HG03520 (cell line): ENCODE measurements around the gene MOBP.
"Not testable (repeated sequence)": the region's sequence is repeated elsewhere in the genome, so short reads cannot be mapped to it uniquely, and the experiment has no call there.

Experiments used
- ATAC-seq: cut with Tn5 transposase; IDR thresholded peaks from one replicate; pipeline ENCODE4 v1.9.1; 2021; ENCODE audit warnings: mild to moderate bottlenecking, moderate library complexity; ENCODE audit not compliant: unreplicated experiment

The MOBP gene, protein sequence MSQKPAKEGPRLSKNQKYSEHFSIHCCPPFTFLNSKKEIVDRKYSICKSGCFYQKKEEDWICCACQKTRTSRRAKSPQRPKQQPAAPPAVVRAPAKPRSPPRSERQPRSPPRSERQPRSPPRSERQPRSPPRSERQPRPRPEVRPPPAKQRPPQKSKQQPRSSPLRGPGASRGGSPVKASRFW

DNA sequence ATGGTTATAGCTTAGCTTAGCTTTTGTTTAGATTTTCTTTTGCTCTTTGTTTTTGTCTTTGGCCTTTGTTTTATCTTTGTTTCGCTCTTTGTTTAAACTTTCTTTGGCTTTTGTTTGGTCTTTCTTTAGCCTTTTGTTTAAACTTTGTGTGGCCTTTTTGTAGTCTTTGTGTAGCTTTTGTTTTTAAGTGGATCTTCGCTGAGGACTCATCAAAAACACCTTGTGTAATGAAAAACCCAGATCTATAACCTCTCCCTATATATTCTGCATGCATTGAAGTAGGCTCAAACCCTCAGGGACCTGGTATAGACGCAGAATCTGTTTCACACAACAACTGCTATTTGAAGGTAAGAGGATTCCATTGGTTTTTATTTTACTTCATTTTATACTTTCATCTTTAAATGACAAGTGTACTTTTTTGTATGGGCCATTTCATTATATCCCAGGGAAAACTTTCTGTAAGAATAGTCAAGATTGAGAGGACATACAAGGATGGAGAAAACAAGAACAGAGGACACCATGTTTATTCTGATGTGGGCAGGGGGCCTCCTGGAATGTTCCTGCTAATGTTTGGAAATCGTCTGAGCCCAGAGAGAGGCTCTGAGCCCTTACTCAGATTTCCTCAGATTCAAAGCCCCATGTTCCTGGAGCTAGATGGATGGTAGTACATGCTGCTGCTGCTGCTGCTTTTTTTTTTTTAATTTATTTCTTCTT is at the start of gene MOBP:
TSS of gene MOBP (plus strand) at position 287 of the 714 bp plus-strand sequence. CDS start 34,390 bp downstream, outside the sequence.
- ATAC-seq = no peak

DNA sequence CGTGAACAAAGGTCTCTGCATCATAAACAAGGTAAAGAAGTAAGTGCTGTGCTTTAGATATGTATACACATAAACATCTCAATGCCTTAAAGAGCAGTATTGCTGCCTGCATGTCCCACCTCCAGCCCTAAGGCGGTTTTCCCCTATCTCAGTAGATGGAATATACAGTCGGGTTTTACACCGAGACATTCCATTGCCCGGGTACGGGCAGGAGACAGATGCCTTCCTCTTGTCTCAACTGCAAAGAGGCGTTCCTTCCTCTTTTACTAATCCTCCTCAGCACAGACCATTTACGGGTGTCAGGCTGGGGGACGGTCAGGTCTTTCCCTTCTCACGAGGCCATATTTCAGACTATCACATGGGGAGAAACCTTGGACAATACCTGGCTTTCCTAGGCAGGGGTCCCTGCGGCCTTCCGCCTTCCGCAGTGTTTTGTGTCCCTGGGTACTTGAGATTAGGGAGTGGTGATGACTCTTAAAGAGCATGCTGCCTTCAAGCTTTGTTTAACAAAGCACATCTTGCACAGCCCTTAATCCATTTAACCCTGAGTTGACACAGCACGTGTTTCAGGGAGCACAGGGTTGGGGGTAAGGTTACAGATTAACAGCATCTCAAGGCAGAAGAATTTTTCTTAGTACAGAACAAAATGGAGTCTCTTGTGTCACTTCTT is 48.8 kb upstream of the MOBP start:
- ATAC-seq = not testable (repeated sequence)

DNA sequence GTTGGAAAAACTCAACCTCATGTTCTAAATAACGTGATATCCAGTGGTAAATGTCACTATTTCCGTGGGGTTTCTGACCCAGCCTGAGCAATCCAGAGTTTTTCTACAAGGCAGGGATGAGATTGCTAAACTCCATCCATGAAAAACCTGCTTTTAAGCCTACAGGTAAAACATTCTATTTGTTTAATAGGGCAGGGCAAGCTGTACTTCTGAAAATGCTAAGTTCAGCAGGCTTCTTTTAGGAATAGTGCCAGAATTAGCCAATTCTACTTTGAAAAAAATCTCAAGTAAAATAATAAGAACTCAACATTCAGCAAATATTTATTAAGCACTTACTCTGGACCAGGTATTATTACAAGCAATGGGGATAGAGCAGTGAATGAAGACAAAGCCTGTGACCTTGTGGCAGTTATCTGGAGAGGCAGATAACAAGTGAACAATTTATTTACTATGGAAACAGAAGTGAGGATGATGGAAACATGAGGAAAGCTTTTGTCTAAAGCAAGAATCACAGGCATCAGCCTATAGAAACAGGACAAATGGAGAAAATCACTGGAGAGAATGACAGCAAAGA is 47.7 kb upstream of the MOBP start:
- ATAC-seq = no peak

DNA sequence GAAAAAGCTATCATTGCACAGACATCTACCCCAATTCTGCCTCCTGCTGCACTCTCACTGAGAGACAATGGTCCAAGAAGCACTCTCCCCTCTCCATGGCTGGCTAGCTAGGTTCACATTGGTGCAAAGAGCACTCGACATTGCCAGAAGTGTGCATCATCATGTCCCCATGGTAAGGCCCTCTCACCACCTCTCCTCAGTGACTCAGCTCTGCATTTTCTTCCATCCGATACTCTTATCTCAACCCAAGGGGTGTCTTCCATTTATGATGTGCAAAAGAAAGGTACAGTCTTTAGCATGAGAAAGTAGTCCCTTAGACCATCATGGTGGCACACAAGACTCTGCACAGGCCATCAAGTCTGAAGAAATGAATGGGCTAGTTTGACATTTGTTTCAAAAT is 46.9 kb upstream of the MOBP start:
- no peak for ATAC-seq

DNA sequence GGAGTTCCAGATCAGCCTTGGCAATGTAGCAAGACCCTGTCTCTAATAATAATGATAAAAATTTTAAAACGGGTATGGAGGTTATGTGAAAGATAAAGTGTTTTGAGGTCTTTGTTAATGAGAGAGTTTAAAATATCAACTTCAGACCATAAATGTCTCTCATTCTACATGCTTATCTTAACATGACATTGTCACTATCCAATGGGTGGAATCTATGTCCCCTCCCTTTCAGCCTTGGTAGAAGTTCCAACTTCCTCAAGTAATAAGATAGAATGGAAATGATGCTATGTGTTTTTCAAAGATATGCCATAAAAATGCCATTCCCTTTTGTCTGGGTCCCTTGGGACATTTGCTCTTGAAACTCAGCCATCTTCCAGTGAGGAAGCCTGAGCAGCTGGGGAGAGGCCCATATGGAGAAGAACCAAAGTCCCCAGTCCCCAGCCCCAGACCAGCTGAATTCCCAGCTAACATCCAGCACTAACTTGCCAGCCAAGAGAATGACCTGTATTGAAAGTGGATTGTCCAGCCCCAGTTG is 44.0 kb upstream of the MOBP start:
- ATAC-seq = no peak

DNA sequence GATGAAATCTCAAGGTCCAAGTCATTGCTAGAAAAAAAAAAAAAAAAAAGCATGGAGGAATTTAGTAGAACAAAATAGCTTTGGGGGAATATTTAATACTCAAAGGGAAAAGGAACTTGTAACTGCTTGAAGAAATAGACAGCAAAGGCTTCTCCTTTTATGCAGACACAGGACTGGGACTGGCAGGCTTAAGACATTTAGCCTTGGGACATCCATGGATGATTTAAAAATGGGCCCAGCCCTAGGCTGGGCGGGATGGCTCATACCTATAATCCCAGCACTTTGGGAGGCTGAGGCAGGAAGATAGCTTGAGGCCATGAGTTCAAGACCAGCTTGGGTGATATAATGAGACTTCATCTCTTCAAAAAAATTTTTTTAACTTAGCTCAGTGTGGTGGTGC is 41.2 kb upstream of the MOBP start:
- no peak for ATAC-seq

DNA sequence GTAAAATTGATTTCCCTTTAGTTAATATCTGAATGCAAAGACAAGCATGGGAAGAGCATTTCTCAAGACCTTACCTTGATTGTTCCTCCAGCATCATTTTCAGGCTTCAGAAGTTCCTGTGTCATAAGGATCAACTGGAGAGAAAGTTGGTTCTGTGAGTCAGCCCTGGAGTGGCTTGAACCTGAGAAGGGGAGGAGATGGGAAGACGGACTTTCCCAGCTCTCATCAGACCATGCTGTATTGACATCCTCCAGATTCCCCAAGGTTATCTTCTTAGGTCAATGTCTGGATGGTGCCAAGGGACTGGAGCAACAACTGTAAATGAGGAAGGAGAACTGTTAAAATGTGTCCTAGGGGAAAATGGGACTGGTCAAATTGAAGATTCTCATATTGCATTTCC is 40.0 kb upstream of the MOBP start:
- ATAC-seq = no peak

DNA sequence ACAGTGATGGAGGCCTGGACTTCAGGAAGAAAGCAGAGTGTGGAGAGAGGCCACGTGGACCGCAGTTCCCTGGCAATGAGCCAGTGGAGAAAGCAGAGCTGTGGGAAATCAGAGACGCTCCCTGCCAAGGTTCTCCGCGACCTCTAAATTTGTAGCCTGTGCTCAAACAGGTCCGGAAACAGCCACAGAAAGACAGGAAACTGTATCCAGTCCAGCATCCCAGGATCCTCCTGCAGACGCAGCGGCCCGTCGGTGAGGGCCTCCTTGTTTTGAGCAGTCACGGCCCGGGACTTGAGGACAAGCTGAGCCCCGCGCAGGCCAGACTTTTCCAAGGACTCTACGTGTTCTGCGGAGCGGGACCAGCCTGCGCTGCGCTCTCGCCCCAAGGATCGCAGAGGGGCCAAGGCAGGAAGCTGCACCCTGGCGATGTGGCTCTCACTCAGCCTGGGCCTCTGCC is 38.7 kb upstream of the MOBP start:
- no peak for ATAC-seq

DNA sequence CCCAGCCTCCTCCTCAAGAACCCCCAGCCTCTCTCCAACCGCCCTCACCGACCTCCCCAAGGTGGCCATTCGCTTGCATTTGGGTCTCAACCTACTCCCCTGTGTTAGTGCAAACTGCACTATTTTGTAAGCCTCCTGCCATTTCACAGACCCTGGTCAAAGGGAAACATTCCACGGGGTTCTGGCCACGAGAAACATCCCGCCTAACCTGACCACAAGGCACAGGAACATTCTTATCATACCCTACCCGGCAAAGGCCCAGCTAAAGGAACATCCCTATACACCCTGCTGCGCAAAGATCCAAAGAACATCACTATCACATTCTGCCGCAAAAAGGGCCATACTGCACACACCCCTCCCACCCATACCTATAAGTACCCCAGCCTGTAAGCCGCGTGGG is 38.0 kb upstream of the MOBP start:
- no peak for ATAC-seq

DNA sequence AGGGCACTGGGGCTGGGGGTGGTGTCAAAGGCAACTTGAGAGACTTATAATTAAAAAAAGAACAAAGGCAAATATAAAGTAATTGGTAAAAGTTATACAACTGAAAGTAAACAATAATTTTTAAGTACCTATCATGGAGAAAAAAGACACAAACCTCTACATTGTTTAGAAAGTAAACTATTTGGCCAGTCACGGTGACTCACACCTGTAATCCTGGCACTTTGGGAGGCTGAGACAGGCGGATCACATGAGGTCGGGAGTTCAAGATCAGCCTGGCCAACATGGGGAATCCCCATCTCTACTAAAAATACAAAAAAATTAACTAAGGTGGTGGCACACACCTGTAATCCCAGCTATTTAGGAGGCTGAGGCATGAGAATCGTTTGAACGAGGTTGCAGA is 35.1 kb upstream of the MOBP start:
- no peak for ATAC-seq

DNA sequence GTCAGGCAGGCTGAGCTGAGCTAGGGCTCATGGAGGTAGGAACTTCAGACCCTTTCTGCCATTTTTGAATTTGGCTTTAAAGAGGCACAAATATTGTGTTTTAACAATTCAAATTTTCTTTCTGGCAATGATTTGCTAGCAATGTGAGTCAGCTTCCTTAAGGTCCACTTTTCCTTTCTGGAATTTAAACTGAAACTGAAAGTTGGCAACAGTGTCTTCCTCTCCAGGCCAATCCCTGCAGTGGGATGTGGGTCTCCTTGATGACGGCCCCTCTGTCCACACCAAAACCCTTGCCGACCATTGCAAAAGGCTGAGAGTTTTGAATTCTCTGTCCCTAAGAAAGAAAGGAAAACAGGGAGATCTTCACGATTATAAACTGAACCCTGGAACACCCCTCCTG is 33.8 kb upstream of the MOBP start:
- ATAC-seq = no peak

DNA sequence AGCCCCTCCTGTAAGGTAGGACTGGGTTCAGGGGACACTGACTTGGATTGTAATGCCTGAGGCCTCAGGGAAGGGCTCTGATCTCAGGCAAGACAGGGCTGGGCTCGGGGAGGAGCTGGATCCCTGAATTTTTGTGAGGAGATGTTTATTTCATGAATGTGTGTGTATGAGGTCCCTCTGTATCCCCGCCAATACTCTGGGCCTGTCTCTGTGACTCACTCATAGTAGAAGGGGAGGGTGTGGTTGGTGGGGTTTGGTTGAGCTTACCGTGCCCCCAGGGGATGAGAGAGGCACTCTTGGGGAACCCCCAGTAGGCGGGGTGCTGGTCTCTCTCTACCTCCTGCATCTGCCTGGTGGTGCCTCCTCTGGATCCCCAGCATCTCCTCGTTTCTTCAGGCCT is 32.9 kb upstream of the MOBP start:
- peak; percentile 60 for ATAC-seq

DNA sequence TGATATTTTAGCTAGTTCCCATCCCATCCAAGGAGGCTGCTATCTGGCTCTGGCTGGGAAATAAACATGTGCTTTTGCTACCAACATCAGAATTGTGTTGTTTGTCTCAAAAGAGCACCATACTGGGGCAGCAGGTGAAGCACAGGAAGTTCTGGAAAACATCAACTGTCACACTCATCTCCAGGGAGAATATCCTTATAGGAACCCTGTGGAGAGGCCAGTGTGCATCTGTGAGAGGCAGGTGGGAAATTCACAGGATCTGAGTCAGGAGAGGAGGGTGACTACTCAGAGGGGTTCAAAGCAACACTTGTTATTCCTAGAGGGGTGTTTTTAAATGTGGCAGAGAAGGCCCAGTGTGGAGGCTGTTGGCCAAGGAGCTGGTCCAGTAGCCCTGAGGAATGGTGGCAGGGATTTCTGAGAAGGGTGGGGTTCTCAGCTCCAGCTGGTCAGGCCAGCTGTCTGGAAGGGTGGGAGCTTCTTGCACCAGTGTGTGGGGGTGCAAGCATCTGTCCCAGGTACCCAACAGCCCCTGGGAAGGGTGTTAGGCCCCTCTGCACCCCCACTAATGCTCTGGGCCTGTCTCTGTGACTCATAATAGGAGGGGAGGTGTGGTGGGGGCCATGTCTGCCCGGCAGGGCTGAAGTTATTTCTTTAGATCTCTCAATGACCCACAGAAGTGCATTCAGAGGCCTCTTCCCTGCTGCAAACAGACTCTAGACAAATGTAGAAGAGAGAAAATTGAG is 32.3 kb upstream of the MOBP start:
- no peak for ATAC-seq

DNA sequence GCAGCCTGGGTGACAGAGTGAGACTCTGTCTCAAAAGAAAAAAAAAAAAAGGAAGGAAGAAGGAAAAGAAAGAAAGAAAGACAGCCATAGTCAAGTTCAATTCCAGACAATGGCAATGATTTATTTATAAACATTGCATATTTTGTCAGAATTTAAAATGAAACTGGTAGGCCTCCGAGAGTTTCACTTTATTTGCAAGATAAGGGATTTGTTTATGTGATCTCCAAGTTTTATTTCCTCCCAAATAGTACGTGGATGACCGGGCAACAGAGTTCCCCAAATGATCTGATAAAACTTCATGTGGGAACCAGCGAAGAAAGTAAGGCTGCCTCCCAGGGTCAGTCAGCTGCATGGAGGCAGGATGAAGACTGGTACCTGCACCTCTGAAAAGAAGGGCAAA is 28.6 kb upstream of the MOBP start:
- ATAC-seq = no peak

DNA sequence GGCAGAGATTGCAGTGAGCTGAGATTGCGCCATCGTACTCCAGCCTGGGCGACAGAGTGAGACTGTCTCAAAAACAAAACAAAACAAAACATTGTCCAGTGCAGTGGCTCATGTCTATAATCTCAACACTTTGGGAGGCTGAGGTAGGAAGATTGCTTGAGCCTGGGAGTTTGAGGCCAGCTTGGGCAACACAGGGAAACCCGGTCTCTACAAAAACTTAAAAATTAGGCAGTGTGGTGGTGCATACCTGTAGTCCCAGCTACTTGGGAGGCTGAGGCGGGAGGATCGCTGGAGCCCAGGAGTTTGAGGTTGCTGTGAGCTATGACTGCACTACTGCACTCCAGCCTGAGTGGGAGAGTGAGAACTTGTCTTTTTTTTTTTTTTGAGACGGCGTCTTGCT is 27.2 kb upstream of the MOBP start:
- no peak for ATAC-seq

DNA sequence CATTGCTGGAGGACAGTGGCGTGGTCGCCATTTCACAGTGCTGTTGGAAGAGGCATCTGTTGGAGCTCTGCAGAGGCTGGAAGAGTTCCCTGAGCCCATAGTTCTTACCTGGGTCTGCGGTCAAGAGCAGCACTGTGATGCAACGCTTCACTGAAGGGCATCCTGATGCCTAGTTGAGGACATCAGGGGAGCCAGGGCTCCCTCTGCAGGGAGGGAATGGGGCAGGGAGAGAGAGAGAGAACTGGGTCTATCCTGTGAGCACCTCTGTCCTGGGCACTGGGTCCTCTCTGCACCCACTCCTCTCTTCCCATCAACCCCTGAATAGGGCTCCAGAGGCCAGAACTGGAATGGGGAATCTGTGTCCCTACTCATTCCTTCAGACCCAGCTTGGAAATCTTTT is 23.9 kb upstream of the MOBP start:
- ATAC-seq = no peak

DNA sequence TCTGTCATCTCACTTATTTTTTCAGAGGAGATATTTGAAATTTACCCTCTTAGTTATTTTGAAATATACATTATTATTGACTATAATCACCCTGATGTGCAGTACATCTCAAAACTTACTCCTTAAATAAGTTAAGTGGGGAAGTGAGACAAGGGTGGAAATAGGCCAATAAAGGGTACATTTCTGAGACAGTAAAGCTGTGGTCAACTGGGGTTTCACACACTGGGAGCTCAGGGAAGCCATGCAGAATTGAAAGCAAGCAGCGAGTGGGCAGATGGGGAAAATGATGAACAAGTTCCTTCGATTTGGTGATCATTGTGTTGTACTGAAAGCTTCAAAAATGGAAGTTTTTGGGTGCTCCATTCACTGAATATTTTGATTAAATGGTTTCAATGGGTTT is 21.6 kb upstream of the MOBP start:
- no peak for ATAC-seq

DNA sequence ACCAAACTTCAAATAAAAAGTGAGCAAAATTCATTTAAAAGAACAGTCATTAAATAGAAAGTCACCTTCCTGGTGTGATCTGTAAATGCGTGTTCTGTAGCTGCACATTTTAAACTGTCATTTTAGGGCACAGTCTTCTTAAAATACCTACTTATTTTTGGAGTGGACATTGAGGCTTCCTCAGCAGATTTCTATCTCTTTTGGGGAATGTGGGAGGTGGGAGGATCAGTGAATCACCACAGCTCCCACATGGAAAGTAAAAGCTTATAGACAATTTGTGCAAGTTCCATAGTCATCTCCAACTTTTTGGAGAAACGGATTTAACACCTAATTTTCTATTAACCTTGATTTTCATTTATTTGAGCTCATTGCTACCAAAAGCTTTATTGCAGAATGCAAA is 21.0 kb upstream of the MOBP start:
- no peak for ATAC-seq

DNA sequence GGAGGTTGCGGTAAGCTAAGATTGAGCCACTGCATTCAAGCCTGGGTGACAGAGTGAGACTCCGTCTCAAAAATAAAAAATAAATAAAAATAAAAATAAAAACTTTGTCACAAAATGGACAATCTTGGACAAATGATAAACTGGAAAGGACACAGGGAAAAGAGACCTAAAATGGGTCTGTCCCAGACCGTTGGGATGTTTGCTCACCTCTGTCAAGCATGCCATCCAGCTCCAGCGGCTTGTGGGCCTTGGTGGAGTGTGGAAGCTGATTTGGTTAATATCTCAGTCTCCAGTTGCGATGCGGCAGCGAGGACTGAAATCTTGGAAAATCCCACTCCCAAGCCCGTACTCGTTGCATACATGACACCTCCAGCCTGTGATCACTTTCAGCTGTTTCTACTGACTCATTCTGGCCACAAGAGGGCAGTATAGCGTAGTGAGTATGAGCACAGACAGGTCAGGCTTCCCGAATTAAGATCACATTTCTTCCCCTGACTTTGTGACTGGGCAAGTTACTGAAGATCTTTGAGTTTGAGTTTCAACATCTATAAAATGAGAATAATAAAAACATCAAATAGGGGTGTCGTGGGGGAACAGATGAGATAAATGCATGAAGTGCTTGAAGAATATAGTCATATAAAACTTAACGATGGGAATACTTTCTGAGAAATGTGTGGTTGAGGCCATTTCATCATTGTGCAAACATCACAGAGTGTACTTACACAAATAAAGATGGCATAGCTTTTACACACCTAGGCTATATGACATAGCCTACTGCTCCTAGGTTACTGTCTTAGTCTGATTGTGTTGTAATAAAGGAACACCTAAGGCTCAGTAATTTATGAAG is 19.6 kb upstream of the MOBP start:
- peak; percentile 80 for ATAC-seq
